ENCODE results near the gene OSBPL10. TPM values are rescaled to one million over a fixed set of nuclear protein-coding genes. Genes with fewer than 3 reads are reported as not detected.

Gene OSBPL10
- total and polyA plus RNA-seq, 2 of the 8 experiments (the other 6 are each of a cell fraction or from before 2014, with no cell fraction given) = 26.2 to 86.7 TPM

DNA sequence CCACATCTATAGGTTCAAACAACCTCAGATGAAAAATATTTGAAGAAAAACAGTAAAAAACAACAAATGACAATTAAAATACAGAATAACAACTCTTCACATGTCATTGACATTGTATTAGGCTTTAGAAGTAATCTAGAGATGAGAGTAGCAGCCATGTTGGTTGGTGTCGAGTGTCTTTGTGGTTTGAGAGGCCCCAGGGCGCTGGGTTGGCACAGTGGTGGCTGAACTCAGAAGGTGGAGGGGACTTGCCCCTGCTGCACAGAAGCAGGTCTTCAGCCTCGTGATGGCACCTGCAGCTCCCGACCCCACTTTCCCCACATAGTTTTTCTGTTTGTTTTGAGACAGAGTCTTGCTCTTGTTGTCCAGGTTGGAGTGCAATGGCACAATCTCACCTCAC, 187.2 kb downstream of the OSBPL10 start (continued):
- TF ChIP-seq NRF1 (IDR thresholded peaks at IDR 0.05; ENCODE audit: low read depth, low read length) = no peak
- no peak for TF ChIP-seq SUZ12 (IDR thresholded peaks at IDR 0.05; ENCODE audit: low read length)
- TF ChIP-seq CHD2 (IDR thresholded peaks at IDR 0.05; ENCODE audit: low read length) = no peak
